Left colon (tissue), 2 donors: ENCODE data around the gene NRG3. TPM values are rescaled to one million over a fixed set of nuclear protein-coding genes. Genes with fewer than 3 reads are reported as not detected.
A peak's percentile ranks its signal among the peaks of the same experiment; 100 is the strongest.

Source experiments
- ATAC-seq: fragments of 200-7000 bp; cut with Tn5 transposase; one replicate; pipeline ENCODE4 v1.9.1; 2020; ENCODE audit warnings: mild to moderate bottlenecking, moderate library complexity
- DNase-seq, 2 donors: peaks; one replicate each; pipeline ENCODE4 v3.0.0-alpha.2; 2020
- intact Hi-C, 2 donors: fragments of 100-400 bp; cut with DNase I in 1 of 2; cut with micrococcal nuclease in 1 of 2; formaldehyde crosslinking; loops; one replicate each; pipeline versions ENCODE4 v1.11.2 to v1.14.0; 2022; cut with DNase I, micrococcal nuclease
- total RNA-seq, 2 donors: library from RNA; stranded (reverse); fragmentation: NEBNext Ultra II Directional; extraction: Animal tissue kit (Norgen Biotek cat#: 25700); gene quantifications; one replicate each; pipeline ENCODE4 v1.2.1, GENCODE V29; 2021
- donor health status: DM: no; HTN: no; CAD: no.
- donor health status: DM: yes; HTN: yes; CAD: no.

The NRG3 gene
- total RNA-seq, 2 donors from 2014 or later, result 0.11 to 0.18 TPM

DNA sequence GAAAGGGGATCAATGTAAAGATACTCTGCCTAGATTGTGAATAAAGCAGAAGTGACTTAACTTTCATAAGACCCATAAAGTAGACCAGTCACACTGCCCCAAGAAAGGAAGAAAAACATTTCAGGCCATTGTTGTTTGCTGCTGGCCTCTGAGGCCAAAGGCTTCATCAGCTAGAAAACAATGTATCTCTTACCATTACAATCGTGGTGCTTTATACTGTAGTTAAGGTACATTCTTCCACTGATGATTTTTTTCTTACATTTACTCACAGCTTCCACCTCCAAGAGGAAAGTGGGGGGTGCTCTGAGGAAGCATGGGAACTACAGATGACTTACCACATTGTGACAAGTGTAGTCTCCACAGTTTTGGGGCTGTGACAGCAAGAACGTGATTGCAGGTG is 68.6 kb downstream of the NRG3 start:
- DNase-seq, result no peak
- intact Hi-C loops, result no loop called here
- no peak for ATAC-seq

DNA sequence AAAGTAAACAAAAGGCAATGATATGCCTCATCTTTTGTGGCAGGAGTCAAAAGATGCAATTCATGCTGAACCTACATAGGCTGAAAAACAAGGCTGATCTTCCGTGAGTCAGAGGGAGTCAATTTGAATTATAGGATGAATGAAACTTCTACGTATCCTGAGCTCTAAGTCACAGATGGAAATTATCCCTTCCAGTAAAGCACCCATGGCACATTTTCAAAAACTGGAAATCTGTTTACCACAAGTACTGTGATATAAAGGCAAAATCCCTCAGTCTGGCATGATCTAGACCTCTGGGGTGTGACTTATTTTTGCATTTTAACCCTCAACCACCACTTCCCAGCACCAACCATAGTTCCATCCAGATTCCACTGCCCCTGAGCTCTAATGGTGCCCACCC is 69.6 kb downstream of the NRG3 start:
- DNase-seq (no peak), ATAC-seq (no peak)
- intact Hi-C loops, result no loop called here

DNA sequence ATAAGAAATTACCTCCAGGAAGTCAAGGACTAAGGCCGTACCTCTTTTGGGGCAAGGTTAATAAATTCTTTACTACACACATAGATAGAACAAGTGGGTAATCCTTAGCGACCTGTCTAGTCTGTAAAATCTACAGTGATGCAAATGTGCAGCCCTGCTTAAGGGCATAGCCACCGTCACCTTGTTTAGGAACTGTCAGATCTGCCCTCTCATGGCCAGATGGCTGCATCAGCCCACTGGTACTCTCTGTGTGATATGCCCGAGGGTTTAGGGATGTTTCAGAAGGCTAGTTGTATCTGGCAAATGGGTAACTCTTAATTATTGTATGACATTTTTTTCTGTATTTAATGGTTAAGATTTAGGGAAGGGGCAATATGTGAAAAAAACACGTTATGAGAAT is 74.3 kb downstream of the NRG3 start:
- intact Hi-C loops, result no loop called here
- ATAC-seq (no peak), DNase-seq (no peak)

DNA sequence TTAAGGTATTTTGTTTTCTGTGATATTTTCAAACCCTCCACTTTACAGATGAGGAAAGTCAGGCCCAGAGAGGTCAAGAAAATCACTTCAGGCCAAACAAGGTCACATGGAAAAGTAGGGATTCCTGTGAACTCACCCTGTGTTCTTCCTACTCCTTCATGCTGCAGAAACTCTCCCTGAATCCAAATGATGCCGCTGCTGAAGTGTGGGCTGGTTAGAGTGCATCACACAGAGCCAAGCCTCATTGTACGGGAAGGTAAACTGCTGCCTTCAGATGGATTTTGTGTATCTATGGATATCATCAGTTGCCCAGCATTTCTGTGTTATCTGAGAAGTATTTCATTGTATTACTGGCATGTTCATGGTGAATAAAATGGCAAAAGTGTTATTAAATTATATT is 75.4 kb downstream of the NRG3 start:
- no peak for ATAC-seq
- intact Hi-C loops, result no loop called here
- no peak for DNase-seq

DNA sequence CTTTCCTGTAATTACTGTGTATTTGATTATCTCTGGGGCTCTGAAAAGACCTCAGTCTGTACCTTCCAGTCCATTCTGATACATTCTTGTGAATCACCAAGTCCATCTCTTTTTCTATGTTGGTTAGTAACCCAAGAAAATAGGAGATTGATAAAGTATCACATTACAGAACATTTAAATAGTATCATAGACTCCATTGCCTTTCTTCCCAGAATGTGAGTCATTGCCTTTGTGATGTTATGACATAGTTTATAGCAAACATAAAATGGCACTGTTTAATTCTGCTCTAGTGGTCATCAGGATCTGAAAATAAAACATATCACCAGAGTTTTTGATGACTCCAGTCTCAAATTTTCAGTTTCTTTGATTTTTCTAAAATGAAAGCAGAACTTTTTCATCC is 78.4 kb downstream of the NRG3 start:
- intact Hi-C loops, result no loop called here
- DNase-seq (no peak), ATAC-seq (no peak)

DNA sequence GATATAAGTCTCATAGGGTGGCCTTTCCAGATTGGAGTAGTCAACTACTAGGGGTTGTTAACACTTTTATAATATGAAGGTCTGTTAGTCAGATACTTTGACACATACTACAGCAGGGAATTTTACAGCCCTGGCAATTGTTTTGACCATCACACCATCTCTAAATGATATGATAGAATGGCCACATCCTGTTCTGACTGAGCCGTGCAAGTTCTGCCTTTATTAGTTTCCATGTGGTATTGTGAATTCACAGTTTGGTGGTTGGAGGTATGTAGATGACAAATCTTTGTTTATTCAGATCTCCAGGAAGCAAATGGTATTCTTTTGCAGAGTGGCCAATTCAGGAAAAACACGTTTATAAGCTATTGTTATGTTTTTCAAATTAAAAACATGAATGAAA is 83.0 kb downstream of the NRG3 start:
- no peak for DNase-seq
- no peak for ATAC-seq
- intact Hi-C loops, result no loop called here

DNA sequence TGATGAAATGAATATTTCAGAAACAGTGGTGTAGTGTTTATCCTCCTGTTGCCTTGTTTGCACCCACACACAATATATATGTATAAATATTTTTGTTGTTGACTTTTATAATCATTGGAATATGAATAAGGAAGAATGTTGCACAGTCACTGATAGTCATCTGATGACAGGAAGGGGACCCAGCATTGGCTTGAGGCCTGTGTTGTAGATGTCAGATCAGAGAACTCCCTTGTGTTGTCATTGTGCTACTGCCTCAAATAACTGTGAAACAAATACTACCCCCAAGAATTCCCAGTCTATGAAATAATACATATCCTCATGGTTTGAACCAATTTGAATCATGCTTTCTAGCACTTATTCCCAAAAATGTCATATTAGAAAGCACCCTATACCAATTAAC is 84.0 kb downstream of the NRG3 start:
- intact Hi-C loops, result no loop called here
- ATAC-seq (no peak), DNase-seq (no peak)

DNA sequence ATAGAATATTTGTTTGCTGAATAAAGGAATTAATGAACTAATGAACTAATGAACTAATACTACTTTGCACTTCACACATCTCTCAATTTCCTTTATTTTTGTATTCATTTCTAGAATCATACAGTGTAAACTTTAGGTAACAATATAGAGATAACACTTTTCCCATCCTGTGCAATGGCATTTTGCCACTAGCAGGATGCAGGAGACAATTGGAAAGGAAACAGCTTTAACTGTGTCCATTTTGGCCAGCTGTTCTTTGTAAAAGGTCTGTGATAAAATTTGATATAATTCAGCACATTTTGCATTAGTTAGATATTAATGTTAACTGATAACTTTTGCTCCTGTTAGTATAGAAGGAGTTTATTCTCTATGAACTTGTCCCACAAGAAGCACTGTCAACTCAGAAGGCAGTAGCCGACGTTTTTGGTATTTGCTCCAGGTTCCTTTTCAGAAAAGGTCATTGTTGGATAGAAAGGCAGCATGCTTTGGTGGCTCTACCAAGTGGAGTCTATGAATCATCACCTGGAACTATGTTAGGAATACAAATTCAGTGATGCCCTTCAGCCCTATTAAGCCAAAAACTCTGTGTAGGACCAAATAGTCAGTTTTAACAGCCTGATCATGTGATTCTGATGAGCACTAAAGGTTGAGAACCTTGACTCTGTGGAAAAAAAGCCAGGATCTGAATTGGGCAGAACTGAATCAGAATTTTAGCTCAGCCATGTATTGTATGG is 86.6 kb downstream of the NRG3 start:
- DNase-seq (no peak), ATAC-seq (no peak)
- intact Hi-C loops, result no loop called here

DNA sequence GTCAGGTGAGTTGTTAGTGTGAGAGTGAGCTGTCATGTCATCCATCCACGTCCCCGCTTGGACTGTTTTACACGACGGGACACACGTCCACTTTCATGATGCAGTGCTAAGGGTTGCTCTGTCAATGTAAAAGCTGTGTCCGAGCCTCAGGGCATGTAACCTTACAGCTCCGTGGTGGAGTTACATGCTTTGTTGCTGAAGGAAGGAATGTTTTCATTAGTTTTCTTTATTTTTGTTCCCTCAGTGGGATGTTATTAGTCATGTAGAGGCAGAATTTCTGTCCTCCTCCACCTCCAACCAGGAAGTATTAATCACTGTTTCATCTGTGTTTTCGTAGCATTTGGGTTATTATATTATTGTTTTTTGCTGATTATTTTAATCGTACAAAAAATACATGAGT is 88.6 kb downstream of the NRG3 start:
- DNase-seq (no peak), ATAC-seq (no peak)
- intact Hi-C loops, result no loop called here

DNA sequence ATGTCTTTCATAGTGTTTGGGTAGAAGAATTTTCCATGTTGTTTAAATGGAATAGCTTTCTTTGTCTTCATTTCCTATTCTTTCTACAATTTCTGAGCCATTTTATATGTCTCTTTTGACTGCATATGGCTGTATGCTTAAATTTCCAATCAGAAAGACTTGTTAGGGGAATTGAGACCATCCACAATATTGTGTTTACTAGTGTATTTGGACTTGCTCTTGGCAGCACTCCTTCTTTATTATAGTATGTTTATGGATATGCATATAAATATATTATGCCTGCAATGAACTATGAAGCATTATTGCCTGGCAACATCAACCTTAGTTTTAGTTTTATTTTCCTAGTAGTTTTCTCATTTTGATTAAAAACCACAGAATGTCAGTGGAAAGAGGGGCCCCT is 92.7 kb downstream of the NRG3 start:
- intact Hi-C loops, result no loop called here
- no peak for DNase-seq

DNA sequence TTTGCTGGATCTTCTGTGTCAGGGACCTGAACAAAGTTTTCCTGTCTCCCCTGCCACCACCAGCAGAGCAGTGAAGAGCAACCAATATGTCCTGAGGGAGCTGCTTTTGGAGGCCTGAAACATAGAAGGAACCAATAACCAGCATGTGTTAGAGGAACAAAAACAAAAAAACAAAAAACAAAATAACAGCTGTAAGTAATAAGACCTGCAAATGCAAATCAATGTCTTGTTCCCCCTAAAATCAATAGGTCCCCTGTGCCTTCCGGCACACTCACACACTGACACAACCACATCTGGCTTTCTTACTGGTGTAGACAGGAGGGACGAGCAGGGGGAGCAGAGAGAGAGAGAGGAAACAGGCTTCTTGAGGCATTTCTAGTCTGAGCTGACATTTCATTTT is 94.1 kb downstream of the NRG3 start:
- intact Hi-C loops, result no loop called here

More for the DNA sequence above, 92.7 kb downstream of the NRG3 start:
- ATAC-seq, result no peak

DNA sequence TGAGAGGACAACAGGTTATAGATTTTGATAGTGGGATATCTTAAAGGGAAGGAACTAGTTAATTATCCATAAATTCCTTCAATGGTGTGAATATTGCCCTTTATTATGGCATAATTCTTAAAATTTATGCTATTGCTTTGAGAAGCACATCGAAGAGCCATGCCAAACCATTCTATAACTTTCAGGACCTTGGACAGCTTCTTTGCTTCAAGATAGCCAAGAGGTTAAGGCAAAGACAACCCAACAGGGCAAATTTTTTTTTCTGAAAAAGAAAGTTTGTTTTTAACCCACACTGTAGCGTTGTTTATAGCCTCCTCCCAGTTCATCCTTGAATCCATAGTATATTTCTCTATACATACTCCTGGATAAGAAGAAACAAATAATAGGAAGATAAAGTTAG is 103.2 kb downstream of the NRG3 start:
- no peak for ATAC-seq
- intact Hi-C loops, result no loop called here
- DNase-seq, result no peak

More for the DNA sequence above, 94.1 kb downstream of the NRG3 start:
- ATAC-seq (no peak), DNase-seq (no peak)

DNA sequence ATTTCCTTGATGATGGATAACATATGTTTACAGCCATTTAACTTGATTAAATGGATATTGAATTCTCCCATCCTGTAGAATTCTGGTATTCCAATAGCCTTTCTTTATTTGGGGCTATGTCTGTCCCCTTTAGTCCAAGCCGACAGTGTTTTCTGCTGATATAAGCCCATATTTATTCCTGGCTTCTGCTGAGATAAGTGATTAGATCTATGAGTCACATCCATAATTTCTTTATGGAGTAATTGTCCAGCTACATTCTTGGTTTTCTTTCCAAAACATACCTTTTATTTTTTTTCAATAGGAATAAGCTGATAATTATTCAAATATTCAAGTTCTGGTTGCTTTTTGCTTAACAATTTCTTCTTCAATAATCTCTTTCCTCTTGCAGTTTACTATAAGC is 106.7 kb downstream of the NRG3 start:
- DNase-seq (no peak), ATAC-seq (no peak)
- intact Hi-C loops, result no loop called here

DNA sequence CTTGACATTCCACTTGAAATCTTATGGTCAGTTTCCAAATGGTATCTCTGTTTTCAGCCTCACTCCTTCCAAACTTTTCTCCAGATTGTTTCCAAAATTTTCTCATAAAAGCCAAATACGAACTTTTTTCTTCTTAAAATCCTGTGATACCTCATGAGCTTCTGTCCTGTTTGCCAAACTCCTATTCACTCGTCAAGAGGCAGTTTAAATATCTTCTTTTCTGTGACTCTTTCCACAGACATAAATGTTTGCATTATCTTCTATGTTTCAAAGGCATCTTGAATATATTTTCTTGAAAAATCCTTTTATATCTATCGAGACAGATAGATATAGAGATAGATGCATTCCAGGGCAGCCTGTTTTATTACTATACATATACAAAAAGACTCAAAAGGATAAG is 109.4 kb downstream of the NRG3 start:
- DNase-seq (no peak), ATAC-seq (no peak)
- intact Hi-C loops, result no loop called here

DNA sequence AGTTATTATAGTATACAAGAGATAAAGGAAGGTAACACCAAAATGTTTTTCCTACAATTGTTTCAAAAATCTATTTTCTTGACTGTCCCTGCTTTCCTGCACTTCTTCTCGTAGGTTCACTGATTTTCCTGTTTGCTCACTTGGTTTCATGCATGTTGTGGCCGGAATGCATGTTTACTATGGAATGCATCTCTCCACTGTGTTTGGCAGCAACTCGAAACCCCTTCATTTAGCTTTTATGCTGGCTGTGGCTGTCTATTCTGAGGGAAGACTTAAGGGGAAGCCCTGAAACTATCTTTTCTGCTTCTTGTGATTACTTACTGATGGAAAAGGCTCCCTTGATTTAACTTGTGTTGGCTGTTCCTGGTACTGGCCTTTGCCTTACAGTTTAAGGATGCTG is 120.3 kb downstream of the NRG3 start:
- no peak for ATAC-seq
- intact Hi-C loops, result no loop called here
- DNase-seq, result no peak

DNA sequence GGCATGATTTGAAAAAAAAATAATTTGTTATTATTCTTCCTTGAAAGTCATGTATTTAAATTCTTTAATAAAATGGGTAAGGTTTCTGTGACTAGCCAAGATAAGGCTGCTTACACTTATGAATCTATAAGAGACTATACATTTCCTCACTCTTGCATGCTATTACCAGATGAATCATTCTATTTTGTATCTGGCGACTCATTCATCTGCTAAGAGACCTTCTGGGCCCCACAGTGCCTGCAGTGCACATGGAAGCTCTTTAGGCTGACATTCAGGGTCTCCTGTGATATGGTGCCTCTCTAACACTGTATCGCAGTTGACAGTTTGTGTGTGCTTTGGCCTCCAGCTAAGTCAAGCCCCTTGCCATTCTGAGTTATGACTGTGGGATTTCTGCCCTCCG is 121.9 kb downstream of the NRG3 start:
- ATAC-seq (no peak), DNase-seq (no peak)
- intact Hi-C loops, result no loop called here

DNA sequence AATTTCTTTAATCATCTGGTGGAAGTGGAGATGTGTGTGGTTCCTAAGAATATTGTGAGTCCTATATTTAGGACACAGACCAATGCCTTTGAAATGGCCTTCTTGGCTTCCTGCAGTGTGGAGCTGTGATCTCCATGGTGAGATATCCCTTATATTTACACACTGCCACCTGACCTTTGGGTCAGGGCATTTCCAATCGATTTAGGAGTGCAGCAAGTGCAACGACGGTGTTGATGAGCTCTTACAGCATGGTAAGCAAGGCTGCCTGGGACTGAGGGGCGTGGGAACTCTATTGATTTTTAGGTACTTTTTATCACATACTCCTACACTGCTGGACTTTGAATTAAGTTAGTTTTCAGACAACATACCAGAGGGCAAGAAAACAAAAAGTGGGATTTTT is 146.0 kb downstream of the NRG3 start:
- DNase-seq, result no peak
- intact Hi-C loops, result no loop called here
- ATAC-seq, result no peak

DNA sequence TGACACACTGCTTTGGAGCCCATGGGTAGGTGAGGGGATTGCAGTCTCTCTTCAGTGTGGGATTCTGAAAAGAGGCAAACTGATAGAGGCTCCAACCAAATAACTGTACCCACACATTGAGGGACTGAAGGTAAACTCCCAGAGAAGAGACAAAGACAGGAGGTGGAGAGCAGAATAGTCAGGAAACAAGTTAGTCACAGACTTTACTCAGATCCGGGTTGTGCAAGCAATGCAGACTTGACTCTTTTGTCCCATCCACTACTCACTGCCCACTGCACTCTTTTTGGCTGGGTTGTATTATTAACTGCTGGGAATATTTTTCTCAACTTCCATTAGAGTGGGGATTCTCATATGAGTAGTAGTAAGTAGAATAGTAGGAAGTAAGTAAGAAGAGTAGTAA is 152.7 kb downstream of the NRG3 start:
- DNase-seq (no peak), ATAC-seq (no peak)
- intact Hi-C loops, result no loop called here

DNA sequence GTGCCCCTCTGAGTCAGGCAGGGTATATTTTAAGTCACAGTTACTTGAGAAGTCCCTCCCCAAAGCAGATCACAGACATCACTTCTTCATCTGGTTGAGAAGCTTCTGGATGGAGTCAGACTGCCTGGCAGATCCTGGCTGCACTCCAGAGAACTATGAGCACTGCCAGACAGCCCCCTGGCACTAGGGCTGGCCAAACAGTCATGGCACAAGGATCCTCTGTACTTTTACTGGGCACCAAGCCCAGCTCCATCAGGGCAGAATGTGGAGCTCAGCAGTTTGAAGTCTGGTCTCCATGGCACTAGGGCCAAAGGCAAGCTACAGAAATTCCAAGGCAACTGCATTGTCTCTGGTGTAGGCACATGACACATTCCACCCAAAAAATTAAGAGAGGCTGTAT is 162.1 kb downstream of the NRG3 start:
- DNase-seq (peak in 1 of 2 donors; percentile 26), ATAC-seq (no peak)
- intact Hi-C loops, result no loop called here

DNA sequence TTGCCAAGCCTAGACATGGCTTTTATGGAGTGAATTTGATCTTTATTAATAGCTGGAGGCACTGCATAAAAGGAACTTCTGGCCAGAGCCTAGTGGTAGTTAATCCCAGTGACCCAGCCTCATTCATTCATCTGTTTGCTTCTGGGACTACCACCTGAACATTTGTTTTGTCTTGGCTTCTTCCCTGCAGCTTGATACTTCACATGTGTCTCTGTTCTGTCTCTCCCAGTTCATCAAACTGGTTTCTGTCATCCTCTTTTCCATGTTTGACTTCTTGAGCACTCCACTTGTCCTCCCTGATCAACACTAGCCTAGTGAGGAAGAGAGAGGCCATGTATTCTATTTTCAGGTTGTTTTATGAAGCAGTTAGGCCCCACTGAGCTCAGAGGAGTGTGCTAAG is 163.6 kb downstream of the NRG3 start:
- DNase-seq (no peak), ATAC-seq (no peak)
- intact Hi-C loops, result no loop called here

DNA sequence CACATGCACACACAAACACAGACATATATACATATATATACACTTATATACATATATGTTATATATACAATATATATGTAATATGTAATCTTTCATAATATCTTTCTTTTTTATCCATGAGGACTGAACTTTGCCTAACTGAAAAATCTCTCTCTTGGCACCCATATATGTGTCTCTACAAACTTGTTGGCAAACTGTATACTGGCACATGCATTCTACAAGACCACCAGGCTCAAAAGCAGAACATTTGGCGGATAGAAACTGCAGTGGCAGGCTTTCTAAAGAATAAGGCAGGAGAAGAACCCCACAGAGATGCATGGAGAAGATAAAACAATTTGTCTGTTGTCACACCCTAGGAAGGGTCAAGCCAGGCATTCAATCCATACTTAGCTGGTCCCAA is 165.3 kb downstream of the NRG3 start:
- ATAC-seq, result no peak
- DNase-seq, result no peak
- intact Hi-C loops, result no loop called here

DNA sequence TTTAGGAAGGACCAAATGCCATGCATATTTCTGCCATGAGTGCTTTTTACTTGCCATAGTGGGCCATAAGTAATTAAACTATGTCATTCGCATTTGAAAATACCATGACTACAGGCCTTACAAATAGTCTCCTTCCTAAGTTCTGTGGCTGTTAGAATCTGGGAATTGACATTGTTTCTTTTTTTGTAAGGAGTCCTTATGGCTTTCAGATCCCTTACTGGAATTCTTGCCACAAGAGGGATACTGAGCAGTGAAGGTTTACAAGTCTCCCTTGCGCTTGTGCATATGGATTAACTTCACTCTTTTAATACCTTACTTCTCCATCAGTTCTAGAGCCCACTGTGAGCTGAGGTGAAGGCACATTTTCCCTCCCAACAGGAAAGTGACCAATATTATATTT is 166.0 kb downstream of the NRG3 start:
- ATAC-seq (no peak), DNase-seq (no peak)
- intact Hi-C loops, result no loop called here
